ENCODE results near the gene NLRP1. TPM values are rescaled to one million over a fixed set of nuclear protein-coding genes. Genes with fewer than 3 reads are reported as not detected.

NLRP1 gene
- total RNA-seq, 2 experiments from 2014 or later, result 18.7 to 24.6 TPM

DNA sequence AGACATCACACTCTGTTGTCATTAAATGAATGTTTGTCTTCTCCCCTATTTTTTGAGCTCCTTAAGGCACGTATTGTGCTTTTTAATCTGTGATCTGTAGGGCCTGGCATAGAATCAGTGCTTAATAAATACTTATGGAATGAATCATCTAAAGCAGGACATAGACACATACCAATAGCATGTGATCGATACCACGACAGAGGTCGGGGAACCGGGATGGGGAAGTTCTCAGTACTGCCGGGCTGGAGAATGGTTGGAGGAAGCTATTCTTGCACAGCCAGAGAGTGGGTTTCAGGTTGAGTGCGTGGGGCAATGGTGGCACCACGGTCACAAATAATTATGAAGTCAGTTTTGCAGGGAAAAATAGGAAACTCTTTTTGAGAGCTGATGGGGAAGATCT, 26.8 kb downstream of the NLRP1 start:
- Histone ChIP-seq H3K79me2 (ENCODE audit: insufficient read depth, low read depth, low read length) (no peaks in the 10 kb centered on the region), H3K9me2 (ENCODE audit: insufficient read depth, low read length) (no peaks in the 10 kb centered on the region), H3K4me1 (ENCODE audit: insufficient read depth, low read length, poor library complexity, severe bottlenecking) (no peaks in the 10 kb centered on the region), H3K9me3 (ENCODE audit: low read length) (no peaks in the 10 kb centered on the region), H3K4me2 (ENCODE audit: low read length) (no peak overlapping the region), H3K36me3 (ENCODE audit: insufficient read depth, low read length) (no peaks in the 10 kb centered on the region), H3K27ac (ENCODE audit: low read depth, low read length, poor library complexity, severe bottlenecking) (no peak overlapping the region), H2AFZ (ENCODE audit: low read length) (no peak overlapping the region), H3K4me3 (ENCODE audit: low read depth, low read length, poor library complexity, severe bottlenecking) (no peak overlapping the region), H4K20me1 (ENCODE audit: insufficient read depth, low read length) (no peaks in the 10 kb centered on the region)
- POLR2A ChIA-PET, result interaction anchor here (1.2 kb wide), 1 partner anchor 26 kb away, joined by 4 read pairs; no protein-coding TSS in a partner anchor
- intact Hi-C loops (cut with micrococcal nuclease; ENCODE audit: unreplicated experiment), result no loop called here
- TF ChIP-seq EZH2phosphoT487 (IDR thresholded peaks at IDR 0.05; ENCODE audit: borderline replicate concordance, low read depth, low read length), result no peak
- no peak for TF ChIP-seq CTCF (conservative IDR thresholded peaks at IDR 0.05; ENCODE audit: low read length)
- CTCF ChIA-PET (ENCODE audit: unreplicated experiment), result no interaction called here
- BruUV-seq (replicated peaks), result no TSS peak
- no peak for DNase-seq (ENCODE audit: low spot score)

DNA sequence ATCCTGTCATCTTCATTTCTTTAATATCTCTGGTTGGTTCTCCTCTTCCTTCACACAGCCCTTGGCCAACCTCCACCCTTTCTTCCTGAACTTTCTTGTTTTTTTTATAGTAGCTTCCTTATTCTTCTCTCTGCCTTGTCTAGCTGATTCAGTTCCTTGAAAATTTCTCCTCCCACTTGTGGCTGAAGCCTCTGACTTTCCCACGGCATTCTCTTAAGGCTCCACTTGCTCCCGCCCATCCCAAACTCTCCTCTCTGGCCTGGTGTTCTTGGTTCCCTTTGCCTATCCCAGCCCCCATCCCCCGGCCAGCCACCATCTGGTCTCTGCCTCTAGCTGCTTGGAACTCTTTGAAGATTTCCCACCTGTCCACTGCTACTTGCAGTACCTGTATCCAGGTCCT, 29.1 kb downstream of the NLRP1 start:
- BruUV-seq (replicated peaks), result no TSS peak
- CTCF ChIA-PET (ENCODE audit: unreplicated experiment), result no interaction called here
- intact Hi-C loops (cut with micrococcal nuclease; ENCODE audit: unreplicated experiment), result no loop called here
- Histone ChIP-seq H3K4me2 (ENCODE audit: low read length) (no peak overlapping the region), H3K9me2 (ENCODE audit: insufficient read depth, low read length) (no peaks in the 10 kb centered on the region), H3K79me2 (ENCODE audit: insufficient read depth, low read depth, low read length) (no peaks in the 10 kb centered on the region), H3K9me3 (ENCODE audit: low read length) (no peaks in the 10 kb centered on the region), H3K27ac (ENCODE audit: low read depth, low read length, poor library complexity, severe bottlenecking) (no peak overlapping the region), H3K36me3 (ENCODE audit: insufficient read depth, low read length) (no peaks in the 10 kb centered on the region), H3K4me1 (ENCODE audit: insufficient read depth, low read length, poor library complexity, severe bottlenecking) (no peaks in the 10 kb centered on the region), H2AFZ (ENCODE audit: low read length) (no peak overlapping the region), H4K20me1 (ENCODE audit: insufficient read depth, low read length) (no peaks in the 10 kb centered on the region), H3K4me3 (ENCODE audit: low read depth, low read length, poor library complexity, severe bottlenecking) (no peak overlapping the region)
- POLR2A ChIA-PET, result no interaction called here
- no peak for DNase-seq (ENCODE audit: low spot score)
- no peak for TF ChIP-seq CTCF (conservative IDR thresholded peaks at IDR 0.05; ENCODE audit: low read length)
- no peak for TF ChIP-seq EZH2phosphoT487 (IDR thresholded peaks at IDR 0.05; ENCODE audit: borderline replicate concordance, low read depth, low read length)

DNA sequence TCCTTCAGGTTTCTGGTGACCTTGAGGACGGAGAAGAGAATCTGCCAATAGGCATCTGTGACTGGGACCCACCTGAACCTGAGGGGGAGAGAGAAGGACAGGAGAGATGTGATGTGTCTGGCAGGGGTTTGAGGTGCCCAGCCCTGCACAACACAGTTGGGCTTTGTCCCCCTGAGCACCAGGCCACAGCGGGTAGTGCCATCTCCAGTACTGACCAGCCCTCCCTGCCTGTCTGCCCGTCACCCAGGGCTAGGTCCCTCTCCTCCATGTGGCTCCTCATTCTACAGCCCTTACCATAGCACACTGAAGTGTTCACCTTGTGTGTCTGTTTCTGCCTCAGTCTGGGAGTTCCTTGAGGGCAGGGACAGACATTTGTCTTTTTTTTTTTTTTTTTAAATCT, 30.8 kb downstream of the NLRP1 start:
- BruUV-seq (replicated peaks), result no TSS peak
- intact Hi-C loops (cut with micrococcal nuclease; ENCODE audit: unreplicated experiment), result no loop called here
- Histone ChIP-seq H3K4me2 (ENCODE audit: low read length) (no peak overlapping the region), H4K20me1 (ENCODE audit: insufficient read depth, low read length) (no peaks in the 10 kb centered on the region), H3K27ac (ENCODE audit: low read depth, low read length, poor library complexity, severe bottlenecking) (no peak overlapping the region), H3K4me3 (ENCODE audit: low read depth, low read length, poor library complexity, severe bottlenecking) (no peak overlapping the region), H3K9me2 (ENCODE audit: insufficient read depth, low read length) (no peaks in the 10 kb centered on the region), H3K9me3 (ENCODE audit: low read length) (no peaks in the 10 kb centered on the region), H2AFZ (ENCODE audit: low read length) (no peak overlapping the region), H3K79me2 (ENCODE audit: insufficient read depth, low read depth, low read length) (no peaks in the 10 kb centered on the region), H3K4me1 (ENCODE audit: insufficient read depth, low read length, poor library complexity, severe bottlenecking) (no peaks in the 10 kb centered on the region), H3K36me3 (ENCODE audit: insufficient read depth, low read length) (no peaks in the 10 kb centered on the region; the same call in 1 of the 2 replicates)
- no peak for DNase-seq (ENCODE audit: low spot score)
- ChIA-PET CTCF (ENCODE audit: unreplicated experiment) (no interaction called here), POLR2A (no interaction called here)
- TF ChIP-seq CTCF (conservative IDR thresholded peaks at IDR 0.05; ENCODE audit: low read length) (no peak), EZH2phosphoT487 (IDR thresholded peaks at IDR 0.05; ENCODE audit: borderline replicate concordance, low read depth, low read length) (no peak)

Data from OCI-LY7 (cell line).